Tibial artery (tissue), 4 donors: ENCODE results near the gene CNTN4.

Source experiments
- DNase-seq, 2 donors: peaks; one replicate each; pipeline ENCODE4 v3.0.0-alpha.2; 2019
- H3K27ac ChIP-seq, 2 donors: fragments of 200-600 bp; sonication (generic) in 1 of 2; 1 replicate in 1 of 2; 2 replicates in 1 of 2; pipeline ENCODE4 v1.5.1; 2018 to 2019; ENCODE audit warnings: mild to moderate bottlenecking in 1 of 2
- H3K27me3 ChIP-seq, 2 donors: fragments of 200-600 bp; sonication (generic) in 1 of 2; one replicate each; pipeline versions ENCODE4 v1.5.1 to v1.6.0; 2016 to 2019
- H3K36me3 ChIP-seq, 3 donors: fragments of 200-600 bp; sonication (generic) in 2 of 3; one replicate each; pipeline ENCODE4 v1.5.1; 2016 to 2019; ENCODE audit warnings: mild to moderate bottlenecking in 2 of 3
- H3K4me1 ChIP-seq, 4 donors: fragments of 200-600 bp; sonication (generic) in 2 of 4; 1 replicate in 3 of 4; 2 replicates in 1 of 4; pipeline ENCODE4 v1.5.1; 2016 to 2019
- H3K4me3 ChIP-seq, 2 donors: fragments of 200-600 bp; sonication (generic) in 1 of 2; 1 replicate in 1 of 2; 2 replicates in 1 of 2; pipeline ENCODE4 v1.5.1; 2018 to 2019; ENCODE audit warnings: mild to moderate bottlenecking in 2 of 2
- H3K9me3 ChIP-seq, 3 donors: fragments of 200-600 bp; sonication (generic) in 1 of 3; one replicate each; pipeline ENCODE4 v1.5.1; 2016 to 2019
- intact Hi-C: fragments of 100-400 bp; cut with DNase I; formaldehyde crosslinking; loops from one replicate; pipeline ENCODE4 v1.15.0; 2023; ENCODE audit warnings: low total_unique reads
- TF ChIP-seq, protein P1 (sequence below), 2 experiments: fragments of 200-600 bp in 1 of 2; fragments of 450-650 bp in 1 of 2; IDR thresholded peaks; one replicate each; pipeline ENCODE4 v1.5.1; 2017 to 2019; ENCODE audit warnings: antibody characterized with exemption in 2 of 2, mild to moderate bottlenecking in 1 of 2, moderate library complexity in 1 of 2

Gene CNTN4

GRCh38 chr3:2774481-2775249 is 676.0 kb downstream of the CNTN4 start:
- Histone ChIP-seq H3K27me3 (no peaks in the 10 kb centered on the region), H3K27ac (no peak overlapping the region), H3K9me3 (no peaks in the 10 kb centered on the region), H3K4me1 (no peaks in the 10 kb centered on the region), H3K4me3 (no peak overlapping the region), H3K36me3 (peaks cover 0 to 3% (median 0%) of the 10 kb centered on the region in 3 donors)
- intact Hi-C loops, result no loop called here
- TF ChIP-seq, protein P1, sequence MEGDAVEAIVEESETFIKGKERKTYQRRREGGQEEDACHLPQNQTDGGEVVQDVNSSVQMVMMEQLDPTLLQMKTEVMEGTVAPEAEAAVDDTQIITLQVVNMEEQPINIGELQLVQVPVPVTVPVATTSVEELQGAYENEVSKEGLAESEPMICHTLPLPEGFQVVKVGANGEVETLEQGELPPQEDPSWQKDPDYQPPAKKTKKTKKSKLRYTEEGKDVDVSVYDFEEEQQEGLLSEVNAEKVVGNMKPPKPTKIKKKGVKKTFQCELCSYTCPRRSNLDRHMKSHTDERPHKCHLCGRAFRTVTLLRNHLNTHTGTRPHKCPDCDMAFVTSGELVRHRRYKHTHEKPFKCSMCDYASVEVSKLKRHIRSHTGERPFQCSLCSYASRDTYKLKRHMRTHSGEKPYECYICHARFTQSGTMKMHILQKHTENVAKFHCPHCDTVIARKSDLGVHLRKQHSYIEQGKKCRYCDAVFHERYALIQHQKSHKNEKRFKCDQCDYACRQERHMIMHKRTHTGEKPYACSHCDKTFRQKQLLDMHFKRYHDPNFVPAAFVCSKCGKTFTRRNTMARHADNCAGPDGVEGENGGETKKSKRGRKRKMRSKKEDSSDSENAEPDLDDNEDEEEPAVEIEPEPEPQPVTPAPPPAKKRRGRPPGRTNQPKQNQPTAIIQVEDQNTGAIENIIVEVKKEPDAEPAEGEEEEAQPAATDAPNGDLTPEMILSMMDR (IDR thresholded peaks at IDR 0.05), result no peak
- no peak for DNase-seq

DNA sequence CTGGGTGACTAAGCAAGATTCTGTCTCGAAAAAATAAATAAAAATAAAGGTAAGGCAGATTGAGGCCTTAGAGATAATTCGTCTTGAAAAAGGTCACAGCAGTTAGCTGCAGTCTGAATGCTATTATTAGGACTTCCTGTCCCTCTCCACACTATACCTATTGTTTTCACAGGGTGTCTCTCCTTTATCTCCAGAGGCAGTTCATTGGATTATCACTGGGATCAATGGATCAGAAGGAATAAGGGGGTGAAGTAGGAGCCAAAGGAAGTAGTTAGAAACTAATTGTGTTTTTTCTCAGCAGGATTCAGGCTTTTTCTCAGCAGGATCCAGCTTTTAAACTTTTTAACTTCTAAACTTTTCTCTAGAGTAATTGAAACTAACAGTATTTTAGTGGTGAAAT is 684.6 kb downstream of the CNTN4 start:
- Histone ChIP-seq H3K27me3 (no peaks in the 10 kb centered on the region), H3K9me3 (no peaks in the 10 kb centered on the region), H3K36me3 (no peaks in the 10 kb centered on the region), H3K27ac (no peak overlapping the region), H3K4me3 (no peak overlapping the region), H3K4me1 (no peaks in the 10 kb centered on the region)
- DNase-seq, result no peak
- intact Hi-C loops, result no loop called here
- TF ChIP-seq, protein P1 (IDR thresholded peaks at IDR 0.05), result no peak

GRCh38 chr3:2784627-2785026 is 686.0 kb downstream of the CNTN4 start:
- intact Hi-C loops, result no loop called here
- DNase-seq, result no peak
- TF ChIP-seq, protein P1 (IDR thresholded peaks at IDR 0.05), result no peak

GRCh38 chr3:2790266-2790815 is 691.7 kb downstream of the CNTN4 start:
- intact Hi-C loops, result no loop called here
- TF ChIP-seq, protein P1 (IDR thresholded peaks at IDR 0.05), result no peak
- Histone ChIP-seq H3K27ac (no peak overlapping the region), H3K27me3 (no peaks in the 10 kb centered on the region), H3K4me1 (no peaks in the 10 kb centered on the region), H3K36me3 (no peaks in the 10 kb centered on the region), H3K4me3 (no peak overlapping the region), H3K9me3 (no peaks in the 10 kb centered on the region)
- DNase-seq, result no peak

More at GRCh38 chr3:2784627-2785026, 686.0 kb downstream of the CNTN4 start:
- Histone ChIP-seq H3K27me3 (no peaks in the 10 kb centered on the region), H3K27ac (no peak overlapping the region), H3K36me3 (no peaks in the 10 kb centered on the region), H3K9me3 (no peaks in the 10 kb centered on the region), H3K4me1 (no peaks in the 10 kb centered on the region), H3K4me3 (no peak overlapping the region)

DNA sequence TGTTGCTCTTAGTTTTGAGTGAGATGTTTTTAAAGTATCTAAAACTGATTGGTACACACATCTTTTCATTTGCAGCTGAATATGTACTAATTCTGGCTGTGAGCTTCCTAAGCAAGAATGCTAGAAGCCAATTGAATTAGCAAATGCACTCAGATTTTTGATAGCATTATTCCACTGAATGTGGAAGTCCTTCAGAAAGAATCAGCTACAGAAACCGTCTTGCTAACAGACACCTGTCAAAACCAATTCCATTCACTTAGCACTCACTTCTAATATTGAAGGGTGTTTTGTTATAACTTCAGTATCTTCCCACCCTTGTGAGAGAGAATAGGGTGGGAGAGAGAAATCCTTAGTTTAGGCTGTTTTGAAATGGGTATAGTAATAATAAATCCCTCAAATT is 693.8 kb downstream of the CNTN4 start:
- TF ChIP-seq, protein P1 (IDR thresholded peaks at IDR 0.05), result no peak
- intact Hi-C loops, result no loop called here

More for the DNA sequence above, 693.8 kb downstream of the CNTN4 start:
- H3K9me3 ChIP-seq, result no peaks in the 10 kb centered on the region
- no peaks in the 10 kb centered on the region for H3K4me1 ChIP-seq
- no peak overlapping the region for H3K4me3 ChIP-seq
- no peak for DNase-seq
- H3K36me3 ChIP-seq, result no peaks in the 10 kb centered on the region
- no peak overlapping the region for H3K27ac ChIP-seq
- no peaks in the 10 kb centered on the region for H3K27me3 ChIP-seq
